ENCODE data around the gene MBD2.
"Not testable (repeated sequence)": the region's sequence is repeated elsewhere in the genome, so short reads cannot be mapped to it uniquely, and the experiment has no call there.

MBD2 gene

GRCh38 chr18:54148678-54149077 lies 75.8 kb downstream of the MBD2 start:
- no peak for DNase-seq

- no peak for DNase-seq
Measured at GRCh38 chr18:54148151-54148550, 76.3 kb downstream of the MBD2 start.

GRCh38 chr18:54147439-54147838 lies 77.0 kb downstream of the MBD2 start:
- DNase-seq = peak in 1 of 5 experiments; percentile 77

- DNase-seq = no peak
Measured at GRCh38 chr18:54141041-54141608, 83.3 kb downstream of the MBD2 start.

- DNase-seq = no peak
Measured at GRCh38 chr18:54140641-54141040, 83.8 kb downstream of the MBD2 start.

- DNase-seq = no peak
Measured at GRCh38 chr18:54135216-54135615, 89.3 kb downstream of the MBD2 start.

- no peak for DNase-seq
Measured at GRCh38 chr18:54134053-54134452, 90.4 kb downstream of the MBD2 start.

- DNase-seq = no peak
Measured at GRCh38 chr18:54130631-54131030, 93.8 kb downstream of the MBD2 start.

- no peak for DNase-seq
Measured at GRCh38 chr18:54130177-54130576, 94.3 kb downstream of the MBD2 start.

- peak in 1 of 5 experiments; percentile 87 for DNase-seq
Measured at GRCh38 chr18:54129448-54130067, 94.9 kb downstream of the MBD2 start.

- peak in 1 of 5 experiments; percentile 43 for DNase-seq
Measured at GRCh38 chr18:54127759-54128378, 96.6 kb downstream of the MBD2 start.

GRCh38 chr18:54125429-54125828 lies 99.0 kb downstream of the MBD2 start:
- DNase-seq = no peak

GRCh38 chr18:54123720-54124440 lies 100.6 kb downstream of the MBD2 start:
- DNase-seq = not testable (repeated sequence)

- peak in 1 of 5 experiments; percentile 72 for DNase-seq
Measured at GRCh38 chr18:54119524-54120019, 104.9 kb downstream of the MBD2 start.

GRCh38 chr18:54117853-54118773 lies 106.4 kb downstream of the MBD2 start:
- DNase-seq = no peak

- DNase-seq = no peak
Measured at GRCh38 chr18:54116541-54117257, 107.8 kb downstream of the MBD2 start.

- no peak for DNase-seq
Measured at GRCh38 chr18:54112356-54112755, 112.1 kb downstream of the MBD2 start.

GRCh38 chr18:54109131-54109683 lies 115.3 kb downstream of the MBD2 start:
- DNase-seq = peak in 1 of 5 experiments; percentile 22

- no peak for DNase-seq
Measured at GRCh38 chr18:54102123-54102522, 122.3 kb downstream of the MBD2 start.
